Lower leg skin (tissue), 3 donors: Measurements from ENCODE around the gene CTNND2.

Experiments
- CTCF ChIP-seq, 3 donors: fragments of 450-650 bp; IDR thresholded peaks; one replicate each; pipeline ENCODE4 v1.5.1; 2016; ENCODE audit warnings: antibody characterized with exemption in 3 of 3, mild to moderate bottlenecking in 3 of 3, moderate library complexity in 2 of 3
- POLR2A ChIP-seq, 2 donors: fragments of 450-650 bp; IDR thresholded peaks; one replicate each; pipeline ENCODE4 v1.6.1; 2016 to 2017; ENCODE audit warnings: antibody characterized with exemption in 2 of 2, mild to moderate bottlenecking in 1 of 2, moderate library complexity in 1 of 2

- TF ChIP-seq CTCF (IDR thresholded peaks at IDR 0.05) (no peak), POLR2A (IDR thresholded peaks at IDR 0.05) (no peak)
Observed at GRCh38 chr5:11383506-11384095, 520.6 kb downstream of the CTNND2 start.
